ENCODE measurements around the gene IL27RA. TPM values are rescaled to one million over a fixed set of nuclear protein-coding genes. Genes with fewer than 3 reads are reported as not detected.

Gene IL27RA
- 82.5 and 84.9 TPM in 2 replicates for total RNA-seq

GRCh38 chr19:14031719-14032480, at the start of gene IL27RA:
IL27RA (plus strand) TSS chr19:14031762; CDS start chr19:14031873, 111 bp downstream.
- intact Hi-C loops (cut with micrococcal nuclease), result loop anchor here (1.0 to 2.0 kb wide), 6 partner anchors 26 to 152 kb away; partner anchors contain the start of genes BRME1, CC2D1A, DCAF15 and MISP3
- Mint-ChIP-seq H3K27me3 (ENCODE audit: insufficient read depth) (peaks cover 3% of the 10 kb centered on the region), H3K27ac (peak within 1 kb of the TSS; percentile 96), H3K36me3 (ENCODE audit: low read depth) (peaks cover 15% of the 10 kb centered on the region), H3K9me3 (no peaks in the 10 kb centered on the region), H3K4me1 (ENCODE audit: low read depth) (peaks cover 13% of the 10 kb centered on the region), H3K4me3 (peak within 1 kb of the TSS; percentile 95)
- peak; percentile 78 for DNase-seq (ENCODE audit: low spot score)

GRCh38 chr19:13981988-13982501, 49.5 kb upstream of the IL27RA start:
- Mint-ChIP-seq H3K4me3 (no peak overlapping the region), H3K4me1 (ENCODE audit: low read depth) (peaks cover 28% of the 10 kb centered on the region), H3K27ac (no peak overlapping the region), H3K9me3 (no peaks in the 10 kb centered on the region), H3K36me3 (ENCODE audit: low read depth) (peaks cover 2% of the 10 kb centered on the region), H3K27me3 (ENCODE audit: insufficient read depth) (no peaks in the 10 kb centered on the region)
- intact Hi-C loops (cut with micrococcal nuclease), result no loop called here
- DNase-seq (ENCODE audit: low spot score), result no peak

GRCh38 chr19:13982773-13983172, 48.8 kb upstream of the IL27RA start:
- no peak overlapping the region for H3K4me3 Mint-ChIP-seq
- H3K4me1 Mint-ChIP-seq (ENCODE audit: low read depth), result peaks cover 32% of the 10 kb centered on the region
- no peak overlapping the region for H3K27ac Mint-ChIP-seq
- peaks cover 2% of the 10 kb centered on the region for H3K36me3 Mint-ChIP-seq (ENCODE audit: low read depth)
- intact Hi-C loops (cut with micrococcal nuclease), result no loop called here
- no peak for DNase-seq (ENCODE audit: low spot score)
- no peaks in the 10 kb centered on the region for H3K9me3 Mint-ChIP-seq
- no peaks in the 10 kb centered on the region for H3K27me3 Mint-ChIP-seq (ENCODE audit: insufficient read depth)

- Mint-ChIP-seq H3K27ac (no peak overlapping the region), H3K4me3 (no peak overlapping the region), H3K9me3 (no peaks in the 10 kb centered on the region), H3K36me3 (ENCODE audit: low read depth) (peaks cover 2% of the 10 kb centered on the region), H3K4me1 (ENCODE audit: low read depth) (peaks cover 34% of the 10 kb centered on the region), H3K27me3 (ENCODE audit: insufficient read depth) (no peaks in the 10 kb centered on the region)
- intact Hi-C loops (cut with micrococcal nuclease), result no loop called here
- DNase-seq (ENCODE audit: low spot score), result no peak
Measured at GRCh38 chr19:13983213-13983889, 48.2 kb upstream of the IL27RA start.

- H3K4me1 Mint-ChIP-seq (ENCODE audit: low read depth), result peaks cover 42% of the 10 kb centered on the region
- intact Hi-C loops (cut with micrococcal nuclease), result no loop called here
- H3K36me3 Mint-ChIP-seq (ENCODE audit: low read depth), result peaks cover 2% of the 10 kb centered on the region
- no peaks in the 10 kb centered on the region for H3K27me3 Mint-ChIP-seq (ENCODE audit: insufficient read depth)
- no peak for DNase-seq (ENCODE audit: low spot score)
- H3K27ac Mint-ChIP-seq, result no peak overlapping the region
- no peaks in the 10 kb centered on the region for H3K9me3 Mint-ChIP-seq
- H3K4me3 Mint-ChIP-seq, result no peak overlapping the region
Measured at GRCh38 chr19:13984186-13984585, 47.4 kb upstream of the IL27RA start.

- Mint-ChIP-seq H3K27ac (peak overlapping the region; percentile 88), H3K27me3 (ENCODE audit: insufficient read depth) (no peaks in the 10 kb centered on the region), H3K4me1 (ENCODE audit: low read depth) (peaks cover 48% of the 10 kb centered on the region), H3K9me3 (no peaks in the 10 kb centered on the region), H3K36me3 (ENCODE audit: low read depth) (peaks cover 2% of the 10 kb centered on the region), H3K4me3 (no peak overlapping the region)
- no peak for DNase-seq (ENCODE audit: low spot score)
- intact Hi-C loops (cut with micrococcal nuclease), result no loop called here
Measured at GRCh38 chr19:13984875-13985741, 46.5 kb upstream of the IL27RA start.

- H3K27ac Mint-ChIP-seq, result peak overlapping the region; percentile 88
- H3K4me1 Mint-ChIP-seq (ENCODE audit: low read depth), result peaks cover 48% of the 10 kb centered on the region
- H3K9me3 Mint-ChIP-seq, result no peaks in the 10 kb centered on the region
- no peak for DNase-seq (ENCODE audit: low spot score)
- H3K36me3 Mint-ChIP-seq (ENCODE audit: low read depth), result peaks cover 4% of the 10 kb centered on the region
- no peak overlapping the region for H3K4me3 Mint-ChIP-seq
- no peaks in the 10 kb centered on the region for H3K27me3 Mint-ChIP-seq (ENCODE audit: insufficient read depth)
- intact Hi-C loops (cut with micrococcal nuclease), result loop anchor here (1.0 to 2.0 kb wide), 7 partner anchors 20 to 106 kb away; partner anchors contain the start of genes BRME1, CC2D1A, DCAF15 and MISP3
Measured at GRCh38 chr19:13985771-13986347, 45.7 kb upstream of the IL27RA start.

- intact Hi-C loops (cut with micrococcal nuclease), result loop anchor here (1.0 to 2.0 kb wide), 7 partner anchors 20 to 106 kb away; partner anchors contain the start of genes BRME1, CC2D1A, DCAF15 and MISP3
- Mint-ChIP-seq H3K27ac (peak overlapping the region; percentile 88), H3K9me3 (no peaks in the 10 kb centered on the region), H3K27me3 (ENCODE audit: insufficient read depth) (no peaks in the 10 kb centered on the region), H3K4me1 (ENCODE audit: low read depth) (peaks cover 48% of the 10 kb centered on the region), H3K4me3 (peak overlapping the region; percentile 56), H3K36me3 (ENCODE audit: low read depth) (peaks cover 9% of the 10 kb centered on the region)
- DNase-seq (ENCODE audit: low spot score), result peak; percentile 96
Measured at GRCh38 chr19:13986348-13986904, 45.1 kb upstream of the IL27RA start.

GRCh38 chr19:13987101-13987890, 44.3 kb upstream of the IL27RA start:
- peaks cover 40% of the 10 kb centered on the region for H3K4me1 Mint-ChIP-seq (ENCODE audit: low read depth)

GRCh38 chr19:13989487-13989886, 42.1 kb upstream of the IL27RA start:
- Mint-ChIP-seq H3K27ac (peak overlapping the region; percentile 27), H3K9me3 (no peaks in the 10 kb centered on the region), H3K27me3 (ENCODE audit: insufficient read depth) (no peaks in the 10 kb centered on the region), H3K4me3 (no peak overlapping the region), H3K4me1 (ENCODE audit: low read depth) (peaks cover 39% of the 10 kb centered on the region), H3K36me3 (ENCODE audit: low read depth) (peaks cover 14% of the 10 kb centered on the region)
- DNase-seq (ENCODE audit: low spot score), result no peak
- intact Hi-C loops (cut with micrococcal nuclease), result no loop called here

More at GRCh38 chr19:13987101-13987890, 44.3 kb upstream of the IL27RA start:
- peak overlapping the region; percentile 88 for H3K27ac Mint-ChIP-seq
- H3K27me3 Mint-ChIP-seq (ENCODE audit: insufficient read depth), result no peaks in the 10 kb centered on the region
- DNase-seq (ENCODE audit: low spot score), result no peak
- peak overlapping the region; percentile 56 for H3K4me3 Mint-ChIP-seq
- intact Hi-C loops (cut with micrococcal nuclease), result loop anchor here (2.0 kb wide), 2 partner anchors 86 to 94 kb away; partner anchors contain the start of gene MISP3
- H3K36me3 Mint-ChIP-seq (ENCODE audit: low read depth), result peaks cover 15% of the 10 kb centered on the region
- H3K9me3 Mint-ChIP-seq, result no peaks in the 10 kb centered on the region

- Mint-ChIP-seq H3K27ac (no peak overlapping the region), H3K4me1 (ENCODE audit: low read depth) (peaks cover 38% of the 10 kb centered on the region)
- intact Hi-C loops (cut with micrococcal nuclease), result no loop called here
Measured at GRCh38 chr19:13990085-13990484, 41.5 kb upstream of the IL27RA start.

More at GRCh38 chr19:13990085-13990484, 41.5 kb upstream of the IL27RA start:
- no peak for DNase-seq (ENCODE audit: low spot score)
- Mint-ChIP-seq H3K27me3 (ENCODE audit: insufficient read depth) (no peaks in the 10 kb centered on the region), H3K9me3 (no peaks in the 10 kb centered on the region), H3K36me3 (ENCODE audit: low read depth) (peaks cover 14% of the 10 kb centered on the region), H3K4me3 (no peak overlapping the region)
